Testis (tissue), 3 donors: ENCODE measurements around the gene GGACT. TPM values are rescaled to one million over a fixed set of nuclear protein-coding genes. Genes with fewer than 3 reads are reported as not detected.

ENCODE experiments used
- DNase-seq: peaks from one replicate; pipeline ENCODE4 v3.0.0-alpha.2; 2019
- H3K27ac ChIP-seq, 2 donors: fragments of 200-600 bp; sonication (generic); one replicate each; pipeline ENCODE4 v1.5.1; 2019
- H3K27me3 ChIP-seq: fragments of 200-600 bp; sonication (generic); one replicate; pipeline ENCODE4 v1.5.1; 2019
- H3K36me3 ChIP-seq: fragments of 200-600 bp; sonication (generic); one replicate; pipeline ENCODE4 v1.5.1; 2017; ENCODE audit warnings: low read depth; ENCODE audit errors: missing control alignments
- H3K4me1 ChIP-seq: fragments of 200-600 bp; sonication (generic); one replicate; pipeline ENCODE4 v1.5.1; 2019
- H3K4me3 ChIP-seq, 2 donors: fragments of 200-600 bp; sonication (generic); one replicate each; pipeline ENCODE4 v1.5.1; 2017 to 2019
- H3K9me3 ChIP-seq: fragments of 200-600 bp; sonication (generic); one replicate; pipeline ENCODE4 v1.5.1; 2017
- CTCF ChIP-seq, 3 experiments: fragments of 450-650 bp in 2 of 3; fragments of 200-600 bp in 1 of 3; sonication (generic) in 1 of 3; IDR thresholded peaks; one replicate each; pipeline ENCODE4 v1.5.1; 2016 to 2019; ENCODE audit warnings: antibody characterized with exemption in 3 of 3, mild to moderate bottlenecking in 2 of 3, moderate library complexity in 1 of 3
- POLR2A ChIP-seq: fragments of 450-650 bp; IDR thresholded peaks from one replicate; pipeline ENCODE4 v1.6.1; 2017; ENCODE audit warnings: antibody characterized with exemption, mild to moderate bottlenecking, moderate library complexity
- WGBS, 2 donors: methylation state at CpG; one replicate each; pipeline ENCODE4 v1.1.5; 2018; 5-methylcytosine and 5-hydroxymethylcytosine counted together
- intact Hi-C: fragments of 100-400 bp; cut with DNase I; formaldehyde crosslinking; loops from one replicate; pipeline ENCODE4 v1.15.1; 2023; ENCODE audit warnings: low total_unique reads
- polyA plus RNA-seq: library from polyadenylated mRNA; stranded (reverse); fragments of 350-450 nt; fragmentation: Illumina TruSeq; extraction: RNeasy Lipid Tissue Mini Kit (QIAGEN cat#74804); gene quantifications from one replicate; pipeline ENCODE4 v1.2.3, GENCODE V29; 2014; ENCODE audit warnings: low read depth, low replicate concordance; ENCODE audit not compliant: insufficient read depth
- total RNA-seq, 2 donors: library from RNA; depleted of rRNA; stranded (reverse); fragments of >200 nt; gene quantifications; one replicate each; pipeline ENCODE4 v1.2.3, GENCODE V29; 2016

Gene GGACT
- total and polyA plus RNA-seq, 3 donors from 2014 or later: 9.8 to 30.0 (median 18.9) TPM

DNA sequence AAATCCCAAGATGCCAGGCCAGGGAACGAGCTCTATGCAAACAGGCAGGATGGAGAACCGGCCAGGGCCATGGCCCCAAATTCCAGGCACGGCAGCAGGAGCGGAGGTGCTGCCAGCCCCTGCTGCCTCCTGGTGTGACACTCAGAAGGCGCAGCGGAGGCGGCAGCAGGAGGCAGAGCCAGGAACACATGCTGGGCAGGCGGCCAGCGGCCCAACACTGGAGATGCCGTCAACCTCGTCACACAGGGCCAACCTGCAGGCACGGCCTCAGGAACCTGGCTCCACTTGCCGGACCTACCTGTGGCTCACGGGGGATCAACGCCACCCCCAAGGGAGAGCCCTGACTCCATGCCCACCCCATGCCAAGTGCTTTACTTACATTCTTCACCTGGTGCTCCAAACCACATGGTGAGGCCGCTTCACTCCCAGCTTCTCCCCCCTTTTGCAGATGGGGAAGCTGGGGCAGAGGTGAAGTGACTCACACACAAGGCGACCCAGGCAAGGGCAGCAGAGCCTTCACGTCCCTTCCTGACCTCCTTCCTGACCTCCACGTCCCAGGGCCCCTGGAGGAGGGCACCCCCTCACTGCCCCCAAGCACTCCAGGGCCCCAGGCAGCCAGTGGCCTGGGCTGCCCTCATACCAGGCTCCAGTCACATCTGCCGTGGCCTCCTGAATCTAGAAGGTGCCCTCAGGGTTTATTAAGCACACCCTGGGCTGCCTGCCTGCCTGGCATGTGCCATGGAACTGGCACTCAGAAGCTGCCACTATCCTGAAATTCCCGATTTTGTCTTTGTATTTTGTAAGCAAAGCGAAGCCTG is 43.5 kb downstream of the GGACT start:
- no peak for DNase-seq
- H3K27ac ChIP-seq: peak overlapping the region in 1 of 2 donors; percentile 42
- H3K4me1 ChIP-seq: peaks cover 14% of the 10 kb centered on the region
- 70 to 89% methylated on average over 15 to 21 of the region's 22 CpGs for WGBS, 2 donors
- no peaks in the 10 kb centered on the region for H3K27me3 ChIP-seq
- H3K9me3 ChIP-seq: no peaks in the 10 kb centered on the region
- TF ChIP-seq CTCF (IDR thresholded peaks at IDR 0.05) (no peak), POLR2A (no peak)
- H3K36me3 ChIP-seq: no peaks in the 10 kb centered on the region
- intact Hi-C loops: no loop called here
- no peak overlapping the region for H3K4me3 ChIP-seq

DNA sequence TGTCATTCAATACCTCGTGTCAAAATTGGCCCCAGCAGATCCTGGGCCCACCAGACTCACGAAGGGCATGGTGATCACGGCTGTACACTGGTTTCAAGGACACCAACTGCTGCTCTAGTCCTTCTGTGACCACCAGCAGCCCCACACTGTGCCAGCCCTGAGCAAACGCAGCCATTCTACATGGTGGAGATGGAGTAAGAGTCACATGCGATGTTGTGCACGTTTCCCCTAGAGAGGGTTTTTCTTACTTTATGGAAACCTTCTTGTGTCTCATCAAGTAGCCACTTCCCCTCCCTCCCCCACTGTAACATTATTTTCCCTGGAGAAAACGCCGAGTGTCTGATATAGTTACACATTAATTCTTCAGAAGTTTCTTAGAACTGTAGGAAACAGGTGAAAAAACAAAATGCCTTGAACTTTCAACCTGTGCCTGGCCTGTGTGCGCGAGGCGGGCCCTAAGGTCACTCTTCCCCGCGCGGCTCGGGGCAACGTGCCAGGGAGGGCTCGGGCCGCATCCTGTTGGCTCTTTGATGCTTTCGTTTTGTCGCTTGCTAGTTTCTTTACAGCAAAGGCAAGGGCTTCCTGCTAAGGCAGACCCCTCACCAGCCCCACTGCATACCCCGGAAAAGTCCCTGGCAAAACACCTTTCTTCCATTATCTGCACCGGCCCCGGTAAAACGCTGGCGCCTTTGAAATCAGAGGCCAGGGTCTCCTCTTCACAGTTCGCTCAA is 44.6 kb downstream of the GGACT start:
- WGBS, 2 donors: 62 to 64% methylated on average over 26 of the region's 26 CpGs
- intact Hi-C loops: no loop called here
- TF ChIP-seq POLR2A: no peak
- TF ChIP-seq CTCF (IDR thresholded peaks at IDR 0.05): no peak
- Histone ChIP-seq H3K4me3 (no peak overlapping the region), H3K27me3 (no peaks in the 10 kb centered on the region), H3K27ac (peak overlapping the region; percentile 31 to 42), H3K9me3 (no peaks in the 10 kb centered on the region), H3K4me1 (peaks cover 14% of the 10 kb centered on the region), H3K36me3 (no peaks in the 10 kb centered on the region)
- DNase-seq: no peak

GRCh38 chr13:100542826-100543156 is 45.8 kb downstream of the GGACT start:
- intact Hi-C loops: no loop called here
- Histone ChIP-seq H3K27me3 (no peaks in the 10 kb centered on the region), H3K27ac (no peak overlapping the region), H3K36me3 (no peaks in the 10 kb centered on the region), H3K9me3 (no peaks in the 10 kb centered on the region), H3K4me1 (peaks cover 11% of the 10 kb centered on the region), H3K4me3 (no peak overlapping the region)
- peak in 2 of 3 experiments; percentile 7 to 12 for TF ChIP-seq CTCF (IDR thresholded peaks at IDR 0.05)
- TF ChIP-seq POLR2A: no peak
- WGBS, 2 donors: 77 to 80% methylated on average over 8 of the region's 8 CpGs
- no peak for DNase-seq

GRCh38 chr13:100541897-100542825 is 46.4 kb downstream of the GGACT start:
- DNase-seq: no peak
- intact Hi-C loops: no loop called here
- TF ChIP-seq POLR2A (no peak), CTCF (IDR thresholded peaks at IDR 0.05) (no peak)

More at GRCh38 chr13:100541897-100542825, 46.4 kb downstream of the GGACT start:
- Histone ChIP-seq H3K4me3 (no peak overlapping the region), H3K4me1 (peaks cover 4% of the 10 kb centered on the region), H3K36me3 (no peaks in the 10 kb centered on the region), H3K27ac (no peak overlapping the region), H3K27me3 (no peaks in the 10 kb centered on the region), H3K9me3 (no peaks in the 10 kb centered on the region)
- 91% methylated on average over 18 of the region's 18 CpGs for WGBS, 2 donors
